ENCODE measurements around the gene FAM89A.
"Not testable (repeated sequence)": the region's sequence is repeated elsewhere in the genome, so short reads cannot be mapped to it uniquely, and the experiment has no call there.

Gene FAM89A

GRCh38 chr1:231037585-231038517 is 2.2 kb downstream of the FAM89A start:
- no peak for DNase-seq (ENCODE audit: extremely low read depth in 1 of 2, low read depth in 1 of 2)

- DNase-seq (ENCODE audit: extremely low read depth in 1 of 2, low read depth in 1 of 2): no peak
Observed at GRCh38 chr1:231036416-231036815, 3.6 kb downstream of the FAM89A start.

DNA sequence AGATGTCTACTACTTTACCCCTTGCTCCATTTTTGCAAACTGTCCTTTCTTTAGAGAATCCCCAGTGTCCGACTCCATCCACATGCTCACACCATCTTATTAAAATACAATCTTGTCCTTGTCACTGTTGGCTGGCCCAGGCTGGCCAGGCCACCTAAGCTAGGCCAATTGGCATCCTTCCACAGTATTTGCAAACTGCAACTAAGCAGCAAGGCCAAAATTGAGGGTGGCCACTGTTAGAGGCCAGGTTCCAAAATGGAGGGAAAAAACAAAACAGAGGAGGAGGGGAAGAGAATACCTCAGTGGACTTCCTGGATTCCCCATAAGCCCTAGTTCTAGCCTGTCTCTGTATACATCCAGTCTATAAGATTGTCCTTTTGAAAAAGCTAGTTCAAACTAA is 4.3 kb downstream of the FAM89A start:
- no peak for DNase-seq (ENCODE audit: extremely low read depth in 1 of 2, low read depth in 1 of 2)

GRCh38 chr1:231032963-231033362 is 7.1 kb downstream of the FAM89A start:
- DNase-seq (ENCODE audit: extremely low read depth in 1 of 2, low read depth in 1 of 2): no peak

DNA sequence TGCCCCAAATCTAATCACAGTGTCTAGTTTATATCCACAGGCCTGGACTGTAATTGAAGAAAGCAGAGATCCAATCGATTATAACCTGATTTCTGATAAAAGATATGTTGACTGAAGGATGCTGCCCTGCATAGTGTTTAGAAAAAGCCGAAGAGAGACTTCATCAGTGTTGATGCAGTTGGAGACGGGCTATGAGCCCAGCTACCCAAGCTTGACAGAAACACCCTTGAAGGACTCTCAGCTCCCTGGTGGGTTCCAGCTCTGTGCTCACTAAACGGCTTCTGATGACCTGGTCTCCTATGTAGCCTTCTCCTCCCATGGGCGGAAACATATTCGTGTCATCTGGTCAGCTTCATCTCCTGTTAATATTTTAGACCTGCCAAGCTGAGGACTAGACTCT is 10.2 kb downstream of the FAM89A start:
- no peak for DNase-seq (ENCODE audit: extremely low read depth in 1 of 2, low read depth in 1 of 2)

DNA sequence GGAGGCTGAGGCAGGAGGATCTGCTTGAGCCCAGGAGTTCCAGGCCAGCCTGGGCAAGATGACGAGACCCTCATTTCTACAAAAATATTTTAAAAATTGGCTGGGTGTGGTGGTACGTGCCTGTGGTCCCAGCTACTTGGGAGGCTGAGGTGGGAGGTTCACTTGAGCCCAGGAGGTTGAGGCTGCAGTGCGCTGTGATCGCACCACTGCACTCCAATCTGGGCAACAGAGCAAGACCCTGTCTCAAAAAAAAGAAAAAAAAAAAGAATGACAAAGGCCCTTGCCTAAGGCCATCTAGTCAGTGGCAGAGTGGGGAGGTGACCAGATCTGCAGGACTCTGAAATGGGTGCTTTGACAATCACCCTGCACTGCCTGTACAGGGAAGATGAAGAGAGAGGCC is 10.8 kb downstream of the FAM89A start:
- DNase-seq (ENCODE audit: extremely low read depth in 1 of 2, low read depth in 1 of 2): not testable (repeated sequence)

GRCh38 chr1:231028682-231029081 is 11.4 kb downstream of the FAM89A start:
- DNase-seq (ENCODE audit: extremely low read depth in 1 of 2, low read depth in 1 of 2): no peak

- no peak for DNase-seq (ENCODE audit: extremely low read depth in 1 of 2, low read depth in 1 of 2)
Observed at GRCh38 chr1:231027971-231028370, 12.1 kb downstream of the FAM89A start.

DNA sequence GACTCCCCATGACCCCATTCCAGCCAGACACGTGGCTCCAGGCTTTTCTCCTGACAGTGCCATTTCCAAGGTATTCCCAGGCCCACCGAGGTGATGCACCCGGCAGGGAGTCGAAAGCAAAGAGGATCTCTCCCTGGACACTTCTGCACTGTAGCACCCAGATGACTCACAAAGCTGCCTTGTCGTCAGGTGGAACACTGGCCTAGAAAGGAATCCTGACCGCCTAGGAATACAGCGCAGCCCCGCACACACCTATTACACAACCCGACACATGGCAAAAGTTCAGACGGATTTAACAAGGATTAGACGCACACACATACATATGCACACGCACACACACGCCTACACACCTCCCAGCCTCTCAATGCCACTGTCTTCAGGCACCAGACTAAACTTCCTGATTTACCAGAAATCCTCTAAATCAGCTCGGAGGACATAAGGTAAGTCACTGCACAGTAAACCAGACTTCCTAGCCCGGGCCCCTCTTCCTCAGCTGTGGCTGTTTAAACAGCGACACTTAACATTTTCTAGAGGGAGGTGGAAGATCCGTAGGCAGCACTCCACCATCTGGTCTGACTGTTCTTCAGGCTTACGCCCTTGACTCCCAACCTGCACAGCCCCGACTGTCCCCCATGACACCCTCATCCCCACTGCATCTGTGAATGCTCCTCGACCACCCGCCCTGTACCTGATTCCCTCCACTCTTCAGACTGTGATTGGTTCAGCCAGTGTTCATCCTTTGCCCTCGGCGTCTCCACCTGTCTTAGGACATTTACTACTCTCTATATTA is 12.7 kb downstream of the FAM89A start:
- no peak for DNase-seq (ENCODE audit: extremely low read depth in 1 of 2, low read depth in 1 of 2)

DNA sequence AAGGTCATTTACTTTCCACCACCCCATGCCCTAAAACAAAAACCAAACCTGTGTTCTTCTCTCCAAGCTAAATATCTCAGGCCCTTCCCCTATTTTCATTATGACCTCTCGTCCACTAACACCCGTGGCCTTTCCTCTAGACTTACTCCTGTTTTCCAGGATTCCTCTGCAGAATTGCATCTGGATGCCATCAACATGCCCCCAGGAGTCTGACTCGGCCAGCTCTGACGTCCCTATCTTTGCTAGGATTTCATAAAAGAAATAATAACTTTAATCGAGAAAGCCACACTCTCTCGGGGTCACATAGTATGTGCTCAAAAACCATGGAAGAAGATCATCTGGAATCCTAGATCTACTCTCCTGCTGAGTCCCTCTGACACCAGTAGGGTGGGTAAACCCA is 13.5 kb downstream of the FAM89A start:
- no peak for DNase-seq (ENCODE audit: extremely low read depth in 1 of 2, low read depth in 1 of 2)

DNA sequence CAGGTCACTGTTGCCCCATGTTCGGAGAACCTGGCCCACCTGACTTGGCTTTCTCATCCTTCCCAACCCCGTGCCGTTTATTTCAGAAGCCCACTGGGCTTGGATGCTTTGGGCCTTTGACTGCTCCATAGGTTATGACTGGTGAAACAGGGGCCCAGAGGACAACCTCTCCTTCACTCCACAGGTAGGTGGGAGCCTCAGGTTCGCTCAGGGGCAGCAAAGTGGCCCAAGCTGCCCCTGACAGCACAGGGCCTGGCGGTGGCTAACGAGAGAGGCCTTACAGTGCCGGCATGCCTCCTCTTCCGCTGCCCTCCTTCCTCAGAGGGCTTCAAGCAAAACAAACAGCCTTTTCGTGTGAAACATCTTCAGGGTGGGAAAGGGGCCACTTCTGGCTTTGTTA is 16.9 kb downstream of the FAM89A start:
- no peak for DNase-seq (ENCODE audit: extremely low read depth in 1 of 2, low read depth in 1 of 2)

- DNase-seq (ENCODE audit: extremely low read depth in 1 of 2, low read depth in 1 of 2): not testable (repeated sequence)
Observed at GRCh38 chr1:231022543-231022942, 17.5 kb downstream of the FAM89A start.

- no peak for DNase-seq (ENCODE audit: extremely low read depth in 1 of 2, low read depth in 1 of 2)
Observed at GRCh38 chr1:231021540-231022031, 18.5 kb downstream of the FAM89A start.

- DNase-seq (ENCODE audit: extremely low read depth in 1 of 2, low read depth in 1 of 2): no peak
Observed at GRCh38 chr1:231020816-231021215, 19.2 kb downstream of the FAM89A start.

GRCh38 chr1:231020139-231020601 is 19.9 kb downstream of the FAM89A start:
- peak in 1 of 2 donors; percentile 2 for DNase-seq (ENCODE audit: extremely low read depth in 1 of 2, low read depth in 1 of 2)

DNA sequence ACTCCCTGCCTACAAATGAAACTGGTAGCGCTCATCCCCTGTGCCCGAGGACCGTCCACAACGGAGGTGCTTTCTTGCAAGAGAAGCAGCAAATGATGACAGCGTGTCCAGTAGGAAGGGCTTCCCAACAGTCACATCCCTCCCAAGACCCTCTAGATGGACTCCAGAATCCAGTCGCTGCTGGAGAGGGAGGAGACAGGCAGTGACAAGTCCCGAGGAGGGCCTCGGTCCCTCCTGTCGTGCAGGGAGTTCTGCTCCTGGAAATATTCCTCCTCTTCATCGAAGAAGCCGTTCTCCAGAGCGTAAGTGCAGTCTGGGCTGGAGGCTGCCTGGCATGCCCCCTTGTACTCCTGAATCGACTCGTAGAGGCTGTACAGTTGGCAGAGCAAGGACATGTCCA is 20.3 kb downstream of the FAM89A start:
- DNase-seq (ENCODE audit: extremely low read depth in 1 of 2, low read depth in 1 of 2): no peak

DNA sequence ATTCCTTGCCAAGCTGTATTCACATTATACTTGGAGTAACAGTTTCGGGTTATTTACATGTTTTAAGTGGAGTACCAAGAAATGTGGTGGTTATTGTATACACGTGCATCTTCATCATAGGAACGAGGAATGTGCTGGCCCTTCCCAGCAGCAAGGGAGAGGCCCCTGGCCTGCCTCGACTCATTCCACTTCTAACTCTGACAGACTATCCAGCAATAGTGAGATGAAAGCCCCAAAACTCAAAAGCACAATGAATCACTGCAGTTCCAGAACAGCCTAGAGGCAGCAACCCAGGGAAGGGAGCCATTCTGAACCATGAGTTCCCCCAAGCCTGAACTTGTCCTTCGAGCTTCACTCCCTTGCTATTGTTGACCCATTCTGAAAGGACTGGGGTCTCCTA is 23.1 kb downstream of the FAM89A start:
- DNase-seq (ENCODE audit: extremely low read depth in 1 of 2, low read depth in 1 of 2): no peak

- DNase-seq (ENCODE audit: extremely low read depth in 1 of 2, low read depth in 1 of 2): no peak
Observed at GRCh38 chr1:231016234-231016633, 23.8 kb downstream of the FAM89A start.

GRCh38 chr1:231013391-231014015 is 26.6 kb downstream of the FAM89A start:
- DNase-seq (ENCODE audit: extremely low read depth in 1 of 2, low read depth in 1 of 2): no peak

- DNase-seq (ENCODE audit: extremely low read depth in 1 of 2, low read depth in 1 of 2): no peak
Observed at GRCh38 chr1:231011963-231012362, 28.1 kb downstream of the FAM89A start.

DNA sequence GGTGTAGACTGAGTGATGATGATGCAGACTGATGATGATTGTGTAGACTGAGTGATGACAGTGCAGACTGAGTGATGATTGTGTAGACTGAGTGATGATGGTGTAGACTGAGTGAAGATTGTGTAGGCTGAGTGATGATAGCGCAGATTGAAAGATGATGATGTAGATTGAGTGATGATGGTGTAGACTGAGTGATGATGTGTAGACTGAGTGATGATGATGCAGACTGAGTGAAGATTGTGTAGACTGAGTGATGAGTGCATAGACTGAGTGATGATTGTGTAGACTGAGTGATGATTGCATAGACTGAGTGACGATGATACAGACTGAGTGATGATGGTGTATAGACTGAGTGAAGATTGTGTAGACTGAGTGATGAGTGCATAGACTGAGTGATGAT is 28.7 kb downstream of the FAM89A start:
- DNase-seq (ENCODE audit: extremely low read depth in 1 of 2, low read depth in 1 of 2): no peak
